GM12892 (cell line): Measurements from ENCODE around the gene ULBP2.
"Not testable (repeated sequence)": the region's sequence is repeated elsewhere in the genome, so short reads cannot be mapped to it uniquely, and the experiment has no call there.

Experiments used
- POLR2A ChIP-seq: IDR thresholded peaks from 2 replicates; pipeline ENCODE4 v1.6.1; 2011; ENCODE audit warnings: low read depth, low read length, control low read depth
- TAF1 ChIP-seq: IDR thresholded peaks from 2 replicates; pipeline ENCODE4 v1.6.1; 2011; ENCODE audit warnings: low read depth, mild to moderate bottlenecking, control low read depth, low read length, borderline replicate concordance

- TF ChIP-seq POLR2A, TAF1: not testable (repeated sequence)
These were observed 3.5 kb downstream of the ULBP2 start for GRCh38 chr6:149945276-149945675.
